NOMO-1 treated with DMSO at 0.1 percent for 48 hours (cell line): ENCODE results near the gene ZBTB7C.
A peak's percentile ranks its signal among the peaks of the same experiment; 100 is the strongest.

Source experiments
- DNase-seq: peaks from one replicate; lab custom pipeline; 2025; ENCODE audit not compliant: unreplicated experiment; lab: John Stamatoyannopoulos, UW

ZBTB7C gene

GRCh38 chr18:48007955-48008701, 401.1 kb downstream of the ZBTB7C start:
- DNase-seq: peak; percentile 27

- no peak for DNase-seq
Observed at GRCh38 chr18:48007381-48007780, 401.8 kb downstream of the ZBTB7C start.

- DNase-seq: no peak
Observed at GRCh38 chr18:48006415-48007175, 402.6 kb downstream of the ZBTB7C start.

- no peak for DNase-seq
Observed at GRCh38 chr18:48004577-48004976, 404.6 kb downstream of the ZBTB7C start.

GRCh38 chr18:48003426-48004349, 405.5 kb downstream of the ZBTB7C start:
- DNase-seq: no peak

GRCh38 chr18:48002933-48003365, 406.2 kb downstream of the ZBTB7C start:
- DNase-seq: no peak

GRCh38 chr18:48000701-48001100, 408.5 kb downstream of the ZBTB7C start:
- DNase-seq: no peak

- DNase-seq: peak; percentile 78
Observed at GRCh38 chr18:47999801-48000248, 409.4 kb downstream of the ZBTB7C start.

- no peak for DNase-seq
Observed at GRCh38 chr18:47997338-47997780, 411.8 kb downstream of the ZBTB7C start.

- DNase-seq: no peak
Observed at GRCh38 chr18:47996091-47996541, 413.1 kb downstream of the ZBTB7C start.

- no peak for DNase-seq
Observed at GRCh38 chr18:47995654-47996053, 413.5 kb downstream of the ZBTB7C start.

- DNase-seq: no peak
Observed at GRCh38 chr18:47993409-47993808, 415.8 kb downstream of the ZBTB7C start.

- DNase-seq: no peak
Observed at GRCh38 chr18:47992976-47993375, 416.2 kb downstream of the ZBTB7C start.

- DNase-seq: no peak
Observed at GRCh38 chr18:47992266-47992665, 416.9 kb downstream of the ZBTB7C start.

- no peak for DNase-seq
Observed at GRCh38 chr18:47990981-47991380, 418.2 kb downstream of the ZBTB7C start.

GRCh38 chr18:47987388-47987699, 421.8 kb downstream of the ZBTB7C start:
- no peak for DNase-seq

- DNase-seq: peak; percentile 25
Observed at GRCh38 chr18:47986620-47987387, 422.4 kb downstream of the ZBTB7C start.

GRCh38 chr18:47985866-47986265, 423.3 kb downstream of the ZBTB7C start:
- peak; percentile 96 for DNase-seq

- no peak for DNase-seq
Observed at GRCh38 chr18:47984991-47985390, 424.2 kb downstream of the ZBTB7C start.

- no peak for DNase-seq
Observed at GRCh38 chr18:47983946-47984345, 425.2 kb downstream of the ZBTB7C start.
